Right atrium auricular region (tissue), 2 donors: ENCODE results near the gene CLDN9. TPM values are rescaled to one million over a fixed set of nuclear protein-coding genes. Genes with fewer than 3 reads are reported as not detected.

ENCODE experiments used
- DNase-seq: peaks from one replicate; pipeline ENCODE4 v3.0.0-alpha.2; 2019; ENCODE audit warnings: low spot score
- H3K27ac ChIP-seq, 2 donors: fragments of 200-600 bp; sonication (generic); 1 replicate in 1 of 2; 2 replicates in 1 of 2; pipeline ENCODE4 v1.5.1; 2016 to 2019
- H3K27me3 ChIP-seq, 2 donors: fragments of 200-600 bp; sonication (generic); one replicate each; pipeline versions ENCODE4 v1.5.1 to v1.6.0; 2017 to 2019
- H3K36me3 ChIP-seq: fragments of 200-600 bp; sonication (generic); one replicate; pipeline ENCODE4 v1.5.1; 2016
- H3K4me1 ChIP-seq, 2 donors: fragments of 200-600 bp; sonication (generic); one replicate each; pipeline versions ENCODE4 v1.5.1 to v1.6.0; 2017 to 2019
- H3K4me3 ChIP-seq, 2 donors: fragments of 200-600 bp; sonication (generic); 1 replicate in 1 of 2; 2 replicates in 1 of 2; pipeline ENCODE4 v1.5.1; 2017 to 2019; ENCODE audit warnings: mild to moderate bottlenecking in 1 of 2, moderate library complexity in 1 of 2
- H3K9me3 ChIP-seq, 2 donors: fragments of 200-600 bp; sonication (generic); one replicate each; pipeline ENCODE4 v1.5.1; 2019
- CTCF ChIP-seq, 2 donors: fragments of 200-600 bp; sonication (generic); IDR thresholded peaks; one replicate each; pipeline ENCODE4 v1.5.1; 2019; ENCODE audit warnings: antibody characterized with exemption in 2 of 2
- total RNA-seq, 2 donors: library from RNA; depleted of rRNA; stranded (reverse); fragments of >200 nt; gene quantifications; one replicate each; pipeline ENCODE4 v1.1.0, GENCODE V29; 2016

Gene CLDN9
- total RNA-seq, 2 donors from 2014 or later: 0.39 TPM; not detected in 1

GRCh38 chr16:2990891-2991290 is 21.8 kb upstream of the CLDN9 start:
- Histone ChIP-seq H3K4me3 (no peak overlapping the region), H3K27ac (no peak overlapping the region), H3K36me3 (no peaks in the 10 kb centered on the region), H3K27me3 (no peaks in the 10 kb centered on the region), H3K4me1 (peaks cover 0 to 9% of the 10 kb centered on the region in 2 donors), H3K9me3 (no peaks in the 10 kb centered on the region)
- TF ChIP-seq CTCF (IDR thresholded peaks at IDR 0.05): no peak
- no peak for DNase-seq

DNA sequence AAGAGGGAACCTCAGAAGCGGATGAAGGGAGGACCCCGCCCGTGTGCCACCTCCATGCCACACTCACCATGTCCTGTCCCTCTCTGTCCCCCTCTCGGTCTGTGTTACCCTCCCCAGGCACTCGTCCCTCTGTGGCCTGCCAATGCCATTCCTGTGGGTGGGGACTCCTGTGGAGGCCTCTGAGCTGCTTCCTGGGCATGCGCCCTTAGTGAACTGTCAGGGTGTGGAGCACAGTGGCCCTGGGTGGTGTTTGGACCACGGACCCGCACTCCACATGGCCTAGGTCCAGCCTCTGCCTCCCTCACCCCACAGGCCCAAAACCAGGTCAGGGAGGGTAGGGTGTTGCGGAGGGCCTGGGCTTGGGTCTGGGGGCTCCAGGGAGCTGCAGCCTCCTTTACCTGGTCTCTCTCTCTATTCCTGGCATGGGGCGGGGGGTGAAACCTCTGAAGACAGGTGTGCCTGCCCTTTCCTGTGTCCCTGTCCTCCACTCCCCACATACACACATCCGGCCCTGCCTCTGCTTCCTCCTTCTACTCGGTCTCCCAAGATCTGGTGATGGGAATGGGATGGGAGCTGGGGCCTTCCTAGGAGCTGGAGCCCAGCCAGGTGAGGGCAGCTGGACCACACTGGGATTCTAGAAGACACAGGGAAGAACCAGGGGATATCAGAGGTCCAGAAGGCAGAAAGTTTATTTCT is 21.0 kb upstream of the CLDN9 start:
- DNase-seq: no peak
- Histone ChIP-seq H3K27me3 (no peaks in the 10 kb centered on the region), H3K4me3 (no peak overlapping the region), H3K27ac (no peak overlapping the region), H3K9me3 (no peaks in the 10 kb centered on the region), H3K36me3 (no peaks in the 10 kb centered on the region), H3K4me1 (peaks cover 0 to under 1% of the 10 kb centered on the region in 2 donors)
- no peak for TF ChIP-seq CTCF (IDR thresholded peaks at IDR 0.05)

DNA sequence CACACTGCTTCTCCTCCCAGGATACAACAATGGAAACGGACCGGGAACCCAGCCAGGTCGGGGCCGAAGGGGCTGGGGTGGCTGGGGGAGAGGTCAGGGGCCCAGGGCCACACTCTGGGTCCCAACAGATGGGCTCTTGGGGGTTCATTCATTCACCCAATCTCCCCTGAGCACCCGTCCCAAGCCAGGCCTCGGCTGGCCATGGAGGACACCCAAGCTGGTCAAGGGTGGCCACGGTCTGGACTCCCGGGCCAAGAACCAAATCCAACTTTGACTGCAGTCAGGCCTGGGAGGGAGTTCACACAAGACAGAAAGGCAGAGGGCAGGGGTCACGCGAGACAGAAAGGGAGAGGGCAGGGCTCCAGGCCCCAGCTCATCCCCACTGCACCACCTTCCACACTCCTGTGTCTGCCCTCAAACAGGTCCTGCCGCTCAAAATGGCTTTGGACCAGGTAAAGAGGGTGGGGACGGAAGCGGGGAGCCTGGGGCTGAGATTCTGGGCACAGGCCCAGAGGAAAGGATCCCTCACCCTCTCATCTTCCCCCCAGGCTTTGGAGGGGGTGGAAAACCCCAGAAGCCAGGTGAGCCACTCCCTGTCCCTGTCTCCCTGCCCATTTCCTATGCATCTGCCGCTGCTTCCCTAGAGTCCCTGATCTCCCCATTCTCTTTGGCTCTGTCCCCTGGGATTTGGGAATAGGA is 20.2 kb upstream of the CLDN9 start:
- DNase-seq: no peak
- Histone ChIP-seq H3K4me3 (no peak overlapping the region), H3K27me3 (no peaks in the 10 kb centered on the region), H3K9me3 (no peaks in the 10 kb centered on the region), H3K27ac (no peak overlapping the region), H3K36me3 (no peaks in the 10 kb centered on the region), H3K4me1 (no peaks in the 10 kb centered on the region)
- TF ChIP-seq CTCF (IDR thresholded peaks at IDR 0.05): no peak

- no peak for DNase-seq
- no peak for TF ChIP-seq CTCF (IDR thresholded peaks at IDR 0.05)
- no peaks in the 10 kb centered on the region for H3K27me3 ChIP-seq
- no peak overlapping the region for H3K27ac ChIP-seq
- no peaks in the 10 kb centered on the region for H3K4me1 ChIP-seq
- H3K9me3 ChIP-seq: no peaks in the 10 kb centered on the region
- no peak overlapping the region for H3K4me3 ChIP-seq
- H3K36me3 ChIP-seq: no peaks in the 10 kb centered on the region
These were observed 16.4 kb upstream of the CLDN9 start for GRCh38 chr16:2996298-2996697.

GRCh38 chr16:2999929-3000328 is 12.8 kb upstream of the CLDN9 start:
- Histone ChIP-seq H3K4me3 (no peak overlapping the region), H3K9me3 (no peaks in the 10 kb centered on the region), H3K27me3 (no peaks in the 10 kb centered on the region), H3K36me3 (no peaks in the 10 kb centered on the region), H3K4me1 (peaks cover 0 to 3% of the 10 kb centered on the region in 2 donors), H3K27ac (no peak overlapping the region)
- no peak for TF ChIP-seq CTCF (IDR thresholded peaks at IDR 0.05)
- no peak for DNase-seq
